Naive thymus-derived CD4-positive, alpha-beta T cell (primary cell): Measurements from ENCODE around the gene MORN1. TPM values are rescaled to one million over a fixed set of nuclear protein-coding genes. Genes with fewer than 3 reads are reported as not detected.

Experiments used
- ATAC-seq: fragments of 150-1000 bp; cut with Tn5 transposase; 2 replicates; pipeline ENCODE4 v1.10.0; 2021; ENCODE audit warnings: mild to moderate bottlenecking, moderate library complexity
- CTCF ChIA-PET: fragments of 350-600 bp; sonication (Branson Sonifier 250); formaldehyde crosslinking; loops from one replicate; lab custom pipeline; 2021; ENCODE audit warnings: antibody characterized with exemption; lab: Charles Lee
- POLR2A ChIA-PET: fragments of 350-600 bp; sonication (Branson Sonifier 250); formaldehyde crosslinking; loops from one replicate; lab custom pipeline; 2021; ENCODE audit warnings: antibody characterized with exemption, inconsistent platforms; lab: Charles Lee
- DNase-seq, 9 donors: peaks; one replicate each; pipeline versions ENCODE4 v3.0.0 to v3.0.0-alpha.2; 2020 to 2022; ENCODE audit warnings: mixed read lengths in 1 of 9
- H3K27ac ChIP-seq: one replicate; pipeline ENCODE4 v1.7.0; 2013; ENCODE audit warnings: mild to moderate bottlenecking, low read depth, low read length, moderate library complexity
- H3K27me3 ChIP-seq, 2 donors: one replicate each; pipeline ENCODE4 v1.7.0; 2013; ENCODE audit warnings: low read length in 2 of 2, mild to moderate bottlenecking in 2 of 2, moderate library complexity in 2 of 2; ENCODE audit not compliant: control insufficient read depth in 2 of 2, insufficient read depth in 2 of 2
- H3K36me3 ChIP-seq, 3 experiments: 1 replicate in 2 of 3; 2 replicates in 1 of 3; pipeline ENCODE4 v1.7.0; 2013; ENCODE audit warnings: low read length in 3 of 3, mild to moderate bottlenecking in 3 of 3, moderate library complexity in 1 of 3; ENCODE audit not compliant: insufficient read depth in 3 of 3, control insufficient read depth in 2 of 3
- H3K4me1 ChIP-seq, 2 donors: one replicate each; pipeline ENCODE4 v1.7.0; 2013; ENCODE audit warnings: low read length in 2 of 2, mild to moderate bottlenecking in 2 of 2, moderate library complexity in 1 of 2; ENCODE audit not compliant: control insufficient read depth in 2 of 2, insufficient read depth in 2 of 2
- H3K4me3 ChIP-seq: 2 replicates; pipeline ENCODE4 v1.7.0; 2013; ENCODE audit warnings: mild to moderate bottlenecking, low read length
- H3K9me3 ChIP-seq, 3 experiments: 1 replicate in 2 of 3; 2 replicates in 1 of 3; pipeline ENCODE4 v1.7.0; 2013; ENCODE audit warnings: low read length in 3 of 3; ENCODE audit not compliant: control insufficient read depth in 2 of 3
- H3K27ac Mint-ChIP-seq, 9 donors: one replicate each; pipeline ENCODE4 v1.8.0; 2020 to 2022; ENCODE audit warnings: mixed read lengths in 9 of 9, mild to moderate bottlenecking in 8 of 9, moderate library complexity in 5 of 9, inconsistent platforms in 2 of 9
- H3K27me3 Mint-ChIP-seq, 5 donors: one replicate each; pipeline ENCODE4 v1.8.0; 2021 to 2022; ENCODE audit warnings: mixed read lengths in 5 of 5, mild to moderate bottlenecking in 1 of 5
- H3K36me3 Mint-ChIP-seq, 5 donors: one replicate each; pipeline ENCODE4 v1.8.0; 2020 to 2022; ENCODE audit warnings: mixed read lengths in 5 of 5, mild to moderate bottlenecking in 3 of 5, inconsistent platforms in 1 of 5
- H3K4me1 Mint-ChIP-seq, 7 donors: one replicate each; pipeline ENCODE4 v1.8.0; 2020 to 2022; ENCODE audit warnings: mixed read lengths in 7 of 7, mild to moderate bottlenecking in 3 of 7, inconsistent platforms in 1 of 7
- H3K4me3 Mint-ChIP-seq, 10 donors: one replicate each; pipeline ENCODE4 v1.8.0; 2020 to 2022; ENCODE audit warnings: mild to moderate bottlenecking in 10 of 10, mixed read lengths in 10 of 10, moderate library complexity in 6 of 10, inconsistent platforms in 2 of 10
- H3K9me3 Mint-ChIP-seq, 11 donors: one replicate each; pipeline ENCODE4 v1.8.0; 2020 to 2022; ENCODE audit warnings: mixed read lengths in 11 of 11, mild to moderate bottlenecking in 4 of 11, inconsistent platforms in 1 of 11, moderate library complexity in 1 of 11
- intact Hi-C, 2 donors: fragments of 100-400 bp; cut with micrococcal nuclease; formaldehyde crosslinking; loops; one replicate each; pipeline ENCODE4 v1.15.1; 2023
- polyA plus RNA-seq, 2 donors: library from polyadenylated mRNA; unstranded; fragments of 300-500 nt; fragmentation: Illumina TruSeq; gene quantifications; one replicate each; pipeline ENCODE4 v1.2.3, GENCODE V29; 2021
- total RNA-seq, 6 experiments: library from RNA in 5 of 6; stranded (reverse) in 5 of 6; gene quantifications; 1 replicate in 5 of 6; 2 replicates in 1 of 6; pipeline ENCODE4 v1.2.3 and lab custom pipeline; 2021 to 2026

The MORN1 gene
- total and polyA plus RNA-seq, 7 experiments from 2014 or later, result 5.0 to 16.4 (median 9.2) TPM

DNA sequence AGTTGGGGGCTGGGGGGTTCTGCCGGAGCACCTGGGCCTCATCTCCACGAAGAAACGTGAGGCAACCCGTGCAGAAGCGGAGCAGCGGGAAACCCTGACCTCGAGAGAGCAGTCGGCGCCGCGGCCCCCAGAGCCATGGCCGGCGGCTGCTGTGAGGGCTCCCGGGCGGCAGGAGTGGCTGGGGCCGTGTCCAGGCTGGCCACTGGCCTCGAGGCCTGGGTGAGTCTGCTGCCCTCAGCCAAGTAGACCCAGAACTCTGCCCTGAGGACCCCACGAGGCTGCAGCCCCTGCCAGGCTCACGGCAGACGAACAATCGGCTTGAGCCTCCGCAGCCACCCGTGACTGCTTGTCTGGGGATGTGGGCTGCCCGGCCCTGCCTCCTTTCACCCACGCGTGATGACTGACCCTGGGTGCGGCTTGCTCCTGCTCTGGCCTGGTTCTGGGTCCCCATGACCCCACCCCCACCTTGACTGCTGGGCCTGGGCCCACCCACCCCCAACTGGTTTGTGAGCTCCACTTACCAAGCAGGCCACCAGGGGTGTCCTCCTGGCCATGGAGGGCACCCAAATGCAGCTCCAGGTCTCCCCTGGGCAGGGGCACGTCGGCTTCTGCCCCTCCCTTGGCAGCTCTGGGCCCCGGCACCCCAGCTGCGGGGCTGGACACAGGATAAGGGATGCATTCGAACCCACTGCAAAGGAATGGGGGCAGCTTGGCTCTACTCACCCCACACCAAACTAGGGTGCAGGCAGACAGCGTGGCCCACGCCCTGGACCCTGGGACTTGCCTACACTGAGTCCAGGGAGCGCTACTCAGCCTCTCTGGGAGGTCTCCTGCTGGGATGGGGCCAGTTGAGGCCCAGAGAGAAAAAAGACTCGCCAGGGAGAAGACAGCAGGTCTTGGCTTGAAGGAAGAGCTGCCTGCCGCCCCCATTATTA is 34.2 kb downstream of the MORN1 start:
- H3K9me3 ChIP-seq, result no peaks in the 10 kb centered on the region
- DNase-seq (no peak), ATAC-seq (no peak)
- ChIA-PET POLR2A (no interaction called here), CTCF (no interaction called here)
- Mint-ChIP-seq H3K4me1 (no peaks in the 10 kb centered on the region), H3K4me3 (no peak overlapping the region), H3K27me3 (peaks cover 0 to under 1% (median 0%) of the 10 kb centered on the region in 5 donors), H3K27ac (no peak overlapping the region), H3K36me3 (peaks cover 0 to 12% (median 2%) of the 10 kb centered on the region in 5 donors), H3K9me3 (peaks cover 0 to 3% (median 1%) of the 10 kb centered on the region in 11 donors)
- H3K27me3 ChIP-seq, result no peaks in the 10 kb centered on the region
- no peak overlapping the region for H3K4me3 ChIP-seq
- H3K4me1 ChIP-seq, result no peaks in the 10 kb centered on the region
- H3K36me3 ChIP-seq, result no peaks in the 10 kb centered on the region
- H3K27ac ChIP-seq, result no peak overlapping the region
- intact Hi-C loops, result no loop called here

DNA sequence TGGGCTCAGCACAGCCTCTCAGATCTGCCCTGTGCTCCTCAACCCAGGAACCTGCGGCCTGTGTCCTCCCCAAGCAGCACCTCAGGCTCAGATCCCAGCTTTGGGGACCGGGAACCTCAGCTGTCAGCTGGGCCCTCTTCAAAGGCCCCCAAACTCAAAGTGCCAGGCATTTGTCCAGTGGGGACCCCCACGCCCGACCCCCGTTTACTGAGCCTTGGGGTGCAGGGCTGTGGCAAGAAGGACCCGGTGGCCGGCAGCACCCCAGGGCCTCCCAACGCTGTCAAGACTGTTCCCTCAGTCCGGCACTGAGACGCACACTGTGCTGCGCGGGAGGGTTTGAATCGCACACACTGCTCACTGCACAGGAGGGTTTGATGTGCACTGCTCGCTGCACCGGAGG is 35.0 kb downstream of the MORN1 start:
- DNase-seq (no peak), ATAC-seq (no peak)
- intact Hi-C loops, result no loop called here
- CTCF ChIA-PET, result no interaction called here
- Histone ChIP-seq H3K27me3 (no peaks in the 10 kb centered on the region), H3K4me3 (no peak overlapping the region), H3K36me3 (no peaks in the 10 kb centered on the region), H3K4me1 (no peaks in the 10 kb centered on the region), H3K27ac (no peak overlapping the region), H3K9me3 (no peaks in the 10 kb centered on the region)
- H3K36me3 Mint-ChIP-seq, result peaks cover 0 to 11% (median 0%) of the 10 kb centered on the region in 5 donors
- H3K27ac Mint-ChIP-seq, result no peak overlapping the region
- POLR2A ChIA-PET, result no interaction called here
- no peak overlapping the region for H3K4me3 Mint-ChIP-seq
- no peaks in the 10 kb centered on the region for H3K27me3 Mint-ChIP-seq
- no peaks in the 10 kb centered on the region for H3K4me1 Mint-ChIP-seq
- H3K9me3 Mint-ChIP-seq, result peaks cover 0 to 3% (median 0%) of the 10 kb centered on the region in 11 donors

DNA sequence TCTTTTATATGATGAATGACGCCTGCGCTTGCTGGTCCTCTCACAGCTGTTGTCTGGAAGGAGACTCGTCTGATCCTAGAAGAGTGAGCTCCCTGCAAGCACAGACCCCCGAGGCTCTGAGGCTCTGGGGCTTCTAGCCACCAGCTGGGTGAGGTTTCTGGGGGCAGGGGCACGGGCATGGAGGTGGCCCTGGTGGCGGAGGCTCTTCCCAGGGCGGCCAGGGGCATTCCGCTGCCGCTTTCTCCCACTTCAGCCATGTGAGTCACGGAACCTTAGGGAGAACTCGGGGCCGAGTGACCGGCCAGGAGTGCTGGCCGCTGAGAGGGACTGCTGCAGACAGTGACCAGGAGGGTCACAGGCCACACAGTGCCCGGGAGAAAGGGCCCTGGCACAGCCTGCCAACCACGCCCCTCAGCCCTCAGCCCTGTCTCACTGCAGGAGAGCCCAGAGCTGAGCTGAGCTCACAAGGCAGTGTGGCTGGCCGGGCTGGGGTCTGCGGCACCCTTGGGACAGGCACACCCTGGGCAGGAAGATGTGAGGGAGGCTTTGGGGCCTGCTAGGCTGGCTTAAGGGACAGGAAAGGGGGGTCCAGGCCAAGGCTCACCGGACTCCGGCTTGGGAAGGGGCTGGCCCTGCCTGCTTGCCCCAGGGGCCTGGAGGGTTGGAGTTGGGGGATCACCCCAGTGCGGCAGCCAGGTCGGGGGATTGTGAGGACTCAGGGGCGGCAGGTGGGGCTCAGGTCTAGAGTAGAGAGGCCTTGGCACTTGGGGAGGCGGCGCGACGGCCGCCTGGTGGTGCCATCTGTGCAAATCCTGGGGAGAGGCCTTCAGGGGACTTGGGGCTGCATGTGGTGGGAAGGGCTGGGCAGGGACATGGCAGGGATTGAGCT is 35.7 kb downstream of the MORN1 start:
- Mint-ChIP-seq H3K36me3 (peaks cover 0 to 7% (median 0%) of the 10 kb centered on the region in 5 donors), H3K9me3 (peaks cover 0 to 3% (median 0%) of the 10 kb centered on the region in 11 donors), H3K27ac (no peak overlapping the region), H3K4me1 (no peaks in the 10 kb centered on the region), H3K4me3 (no peak overlapping the region), H3K27me3 (no peaks in the 10 kb centered on the region)
- no peak for ATAC-seq
- no peak for DNase-seq
- Histone ChIP-seq H3K27me3 (no peaks in the 10 kb centered on the region), H3K27ac (no peak overlapping the region), H3K4me3 (no peak overlapping the region), H3K4me1 (no peaks in the 10 kb centered on the region), H3K36me3 (no peaks in the 10 kb centered on the region), H3K9me3 (no peaks in the 10 kb centered on the region)
- CTCF ChIA-PET, result no interaction called here
- intact Hi-C loops, result no loop called here
- POLR2A ChIA-PET, result no interaction called here

DNA sequence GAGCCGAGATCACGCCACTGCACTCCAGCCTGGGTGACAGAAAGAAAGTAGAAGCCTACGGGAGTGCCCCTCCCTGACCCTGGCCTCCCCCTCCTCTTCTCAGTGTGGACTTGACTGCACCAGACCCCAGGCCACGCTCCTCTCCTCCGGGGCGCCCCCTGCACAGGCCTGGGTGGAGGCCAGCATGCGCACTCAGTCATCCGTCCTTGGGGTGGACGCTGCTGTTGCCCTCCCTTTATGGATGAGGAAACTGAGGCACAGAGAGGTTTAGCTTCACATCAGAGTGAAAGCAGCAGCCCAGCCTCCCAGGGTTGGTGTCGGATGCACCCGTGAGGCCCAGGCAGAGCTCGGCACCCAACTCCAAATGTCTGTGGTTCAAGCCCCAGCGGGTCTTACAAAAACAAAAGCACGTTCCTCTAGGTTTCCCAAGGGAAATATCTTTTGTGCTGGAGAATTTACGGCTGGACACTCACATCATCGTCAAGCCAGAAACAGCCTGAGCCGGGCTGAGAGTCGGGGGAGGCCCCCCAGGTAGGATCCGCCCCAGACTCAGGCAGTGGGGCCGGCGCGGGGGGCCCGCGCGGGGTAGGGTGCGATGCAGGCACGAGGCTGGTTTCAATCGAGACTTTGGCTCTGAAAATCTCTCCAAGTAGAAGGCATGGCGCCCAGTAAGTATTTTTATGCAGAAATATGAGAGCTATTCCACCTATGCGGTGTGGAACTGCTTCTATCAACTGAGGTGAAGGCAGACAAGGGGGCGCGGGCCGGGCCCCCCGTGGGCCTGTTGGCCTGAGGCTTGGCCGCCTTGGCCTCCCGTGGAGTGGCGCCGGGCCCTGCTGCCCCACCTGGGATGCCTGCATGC is 36.6 kb downstream of the MORN1 start:
- DNase-seq, result no peak

DNA sequence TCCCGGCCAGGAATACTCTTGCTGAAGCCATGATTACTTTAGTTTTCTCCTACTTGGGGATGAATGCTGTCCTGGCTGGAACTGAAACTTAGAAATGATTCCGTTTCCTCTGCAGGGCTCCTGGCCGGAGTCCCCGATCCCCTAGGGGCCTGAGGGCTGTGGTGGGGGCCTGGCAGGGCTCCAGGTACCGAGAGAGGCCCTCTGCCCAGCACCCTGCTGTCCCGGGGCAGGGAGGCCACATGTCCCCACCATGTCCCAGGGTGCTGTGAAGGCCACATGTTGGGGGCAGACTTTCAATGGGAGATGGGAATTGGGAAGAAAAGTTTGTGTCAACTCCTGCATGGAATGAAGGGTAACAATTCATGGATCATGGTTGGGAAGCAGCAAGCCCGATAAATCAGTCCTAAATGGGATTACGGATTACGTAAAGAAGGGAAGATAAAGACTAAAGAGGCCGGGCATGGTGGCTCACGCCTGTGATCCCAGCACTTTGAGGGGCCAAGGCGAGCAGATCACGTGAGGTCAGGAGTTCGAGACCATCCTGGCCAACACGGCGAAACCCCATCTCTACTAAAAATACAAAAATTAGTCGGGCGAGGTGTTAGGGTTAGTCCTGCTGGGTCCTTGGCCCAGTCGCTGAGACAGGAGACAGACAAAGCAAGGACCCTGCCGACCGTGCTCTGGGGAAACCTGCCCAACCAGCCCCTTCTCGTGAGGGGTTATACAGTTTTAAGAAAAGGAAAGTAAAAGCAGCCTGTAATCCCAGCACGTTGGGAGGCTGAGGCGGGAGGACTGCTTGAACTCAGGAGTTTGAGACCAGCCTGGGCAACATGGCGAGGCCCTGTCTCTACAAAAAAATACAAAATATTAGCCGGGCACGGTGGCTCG is 37.6 kb downstream of the MORN1 start:
- intact Hi-C loops, result no loop called here
- Histone ChIP-seq H3K27ac (no peak overlapping the region), H3K27me3 (no peaks in the 10 kb centered on the region), H3K36me3 (no peaks in the 10 kb centered on the region), H3K9me3 (no peaks in the 10 kb centered on the region), H3K4me3 (no peak overlapping the region), H3K4me1 (no peaks in the 10 kb centered on the region)
- no peak for ATAC-seq
- H3K4me3 Mint-ChIP-seq, result no peak overlapping the region
- H3K9me3 Mint-ChIP-seq, result no peaks in the 10 kb centered on the region
- ChIA-PET POLR2A (no interaction called here), CTCF (no interaction called here)
- no peak for DNase-seq
- no peaks in the 10 kb centered on the region for H3K4me1 Mint-ChIP-seq
- H3K27ac Mint-ChIP-seq, result no peak overlapping the region
- H3K36me3 Mint-ChIP-seq, result no peaks in the 10 kb centered on the region
- H3K27me3 Mint-ChIP-seq, result no peaks in the 10 kb centered on the region

More for the DNA sequence above, 36.6 kb downstream of the MORN1 start:
- CTCF ChIA-PET, result no interaction called here
- no peaks in the 10 kb centered on the region for H3K36me3 ChIP-seq
- Mint-ChIP-seq H3K9me3 (peaks cover 0 to 2% (median 0%) of the 10 kb centered on the region in 11 donors), H3K4me1 (no peaks in the 10 kb centered on the region), H3K27ac (no peak overlapping the region), H3K36me3 (peaks cover 0 to 4% (median 0%) of the 10 kb centered on the region in 5 donors), H3K4me3 (no peak overlapping the region), H3K27me3 (no peaks in the 10 kb centered on the region)
- no peak overlapping the region for H3K27ac ChIP-seq
- POLR2A ChIA-PET, result no interaction called here
- ATAC-seq, result no peak
- H3K4me3 ChIP-seq, result no peak overlapping the region
- H3K4me1 ChIP-seq, result no peaks in the 10 kb centered on the region
- H3K27me3 ChIP-seq, result no peaks in the 10 kb centered on the region
- no peaks in the 10 kb centered on the region for H3K9me3 ChIP-seq
- intact Hi-C loops, result no loop called here
